SK-N-SH (cell line): ENCODE data around the gene LRRC73.
"Not testable (repeated sequence)": the region's sequence is repeated elsewhere in the genome, so short reads cannot be mapped to it uniquely, and the experiment has no call there.

Experiments
- EP300 ChIP-seq, 2 experiments: IDR thresholded peaks; 2 replicates each; pipeline versions ENCODE4 v1.4.0 to v1.6.1; 2012; ENCODE audit warnings: borderline replicate concordance in 1 of 2, low read depth in 1 of 2, low read length in 1 of 2
- JUND ChIP-seq: IDR thresholded peaks from 2 replicates; pipeline ENCODE4 v1.4.0; 2012
- POLR2AphosphoS5 ChIP-seq: IDR thresholded peaks from 2 replicates; pipeline ENCODE4 v1.6.1; 2012; ENCODE audit warnings: low read depth, low read length
- TEAD4 ChIP-seq: IDR thresholded peaks from 2 replicates; pipeline ENCODE4 v1.4.0; 2012; ENCODE audit warnings: mild to moderate bottlenecking, borderline replicate concordance; ENCODE audit not compliant: insufficient read depth
- TF ChIP-seq, protein P1 (sequence below): fragments of 200-600 bp; sonication (generic); IDR thresholded peaks from 2 replicates; pipeline ENCODE4 v1.6.1; 2017; ENCODE audit warnings: antibody characterized with exemption, mild to moderate bottlenecking, moderate library complexity

DNA sequence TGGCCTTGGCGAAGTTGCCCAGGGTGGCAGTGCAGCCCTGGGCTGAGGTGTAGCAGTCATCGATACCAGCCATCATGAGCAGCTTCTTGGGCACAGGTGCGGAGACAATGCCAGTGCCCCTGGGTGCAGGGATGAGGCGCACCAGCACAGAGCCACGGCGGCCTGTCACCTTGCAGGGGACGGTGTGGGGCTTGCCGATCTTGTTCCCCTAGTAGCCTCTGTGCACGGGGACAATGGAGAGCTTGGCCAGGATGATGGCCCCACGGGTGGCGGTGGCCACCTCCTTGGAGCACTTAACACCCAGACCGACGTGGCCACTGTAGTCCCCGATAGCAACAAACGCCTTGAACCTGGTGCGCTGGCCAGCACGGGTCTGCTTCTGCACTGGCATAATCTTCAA is 28.8 kb upstream of the LRRC73 start:
- TF ChIP-seq, protein P1, sequence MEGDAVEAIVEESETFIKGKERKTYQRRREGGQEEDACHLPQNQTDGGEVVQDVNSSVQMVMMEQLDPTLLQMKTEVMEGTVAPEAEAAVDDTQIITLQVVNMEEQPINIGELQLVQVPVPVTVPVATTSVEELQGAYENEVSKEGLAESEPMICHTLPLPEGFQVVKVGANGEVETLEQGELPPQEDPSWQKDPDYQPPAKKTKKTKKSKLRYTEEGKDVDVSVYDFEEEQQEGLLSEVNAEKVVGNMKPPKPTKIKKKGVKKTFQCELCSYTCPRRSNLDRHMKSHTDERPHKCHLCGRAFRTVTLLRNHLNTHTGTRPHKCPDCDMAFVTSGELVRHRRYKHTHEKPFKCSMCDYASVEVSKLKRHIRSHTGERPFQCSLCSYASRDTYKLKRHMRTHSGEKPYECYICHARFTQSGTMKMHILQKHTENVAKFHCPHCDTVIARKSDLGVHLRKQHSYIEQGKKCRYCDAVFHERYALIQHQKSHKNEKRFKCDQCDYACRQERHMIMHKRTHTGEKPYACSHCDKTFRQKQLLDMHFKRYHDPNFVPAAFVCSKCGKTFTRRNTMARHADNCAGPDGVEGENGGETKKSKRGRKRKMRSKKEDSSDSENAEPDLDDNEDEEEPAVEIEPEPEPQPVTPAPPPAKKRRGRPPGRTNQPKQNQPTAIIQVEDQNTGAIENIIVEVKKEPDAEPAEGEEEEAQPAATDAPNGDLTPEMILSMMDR = not testable (repeated sequence)
- TF ChIP-seq POLR2AphosphoS5; EP300 (IDR thresholded peaks at IDR 0.05; ENCODE audit: borderline replicate concordance in 1 of 2, low read depth in 1 of 2, low read length in 1 of 2); JUND; TEAD4: not testable (repeated sequence)
